Loucy (cell line): ENCODE results near the gene EIF4H.
A peak's percentile ranks its signal among the peaks of the same experiment; 100 is the strongest.

Experiments used
- H2AFZ ChIP-seq: fragments of 200-600 bp; sonication (generic); 2 replicates; pipeline ENCODE4 v1.6.0; 2016; ENCODE audit warnings: antibody characterized with exemption, mild to moderate bottlenecking, low read length, moderate library complexity
- H3F3A ChIP-seq: fragments of 200-600 bp; 2 replicates; pipeline ENCODE4 v1.6.0; 2016; ENCODE audit warnings: antibody characterized with exemption, low read depth, mild to moderate bottlenecking
- H3K27me3 ChIP-seq: fragments of 200-600 bp; sonication (generic); 2 replicates; pipeline ENCODE4 v1.6.1; 2014; ENCODE audit warnings: low read length, mild to moderate bottlenecking; ENCODE audit not compliant: insufficient read depth, poor library complexity, severe bottlenecking
- H3K36me3 ChIP-seq: fragments of 200-600 bp; sonication (generic); 2 replicates; pipeline ENCODE4 v1.6.1; 2016; ENCODE audit warnings: low read length; ENCODE audit not compliant: insufficient read depth
- H3K4me1 ChIP-seq: fragments of 200-600 bp; sonication (generic); 2 replicates; pipeline ENCODE4 v1.5.1; 2014; ENCODE audit warnings: low read length, mild to moderate bottlenecking; ENCODE audit not compliant: insufficient read depth, poor library complexity, severe bottlenecking
- H3K4me2 ChIP-seq: fragments of 200-600 bp; sonication (generic); 2 replicates; pipeline ENCODE4 v1.6.0; 2014; ENCODE audit warnings: antibody characterized with exemption, low read length, low read depth, mild to moderate bottlenecking; ENCODE audit not compliant: poor library complexity, severe bottlenecking
- H3K4me3 ChIP-seq: fragments of 200-600 bp; sonication (generic); 2 replicates; pipeline ENCODE4 v1.5.1; 2014; ENCODE audit warnings: low read length, mild to moderate bottlenecking, mixed read lengths; ENCODE audit not compliant: poor library complexity, severe bottlenecking
- H3K79me2 ChIP-seq: fragments of 200-600 bp; sonication (generic); 2 replicates; pipeline ENCODE4 v1.6.1; 2014; ENCODE audit warnings: low read length; ENCODE audit not compliant: insufficient read depth
- H3K9ac ChIP-seq: fragments of 200-600 bp; sonication (generic); 2 replicates; pipeline ENCODE4 v1.6.0; 2014; ENCODE audit warnings: mild to moderate bottlenecking, low read depth, low read length, moderate library complexity; ENCODE audit not compliant: poor library complexity, severe bottlenecking
- H3K9me2 ChIP-seq: fragments of 200-600 bp; sonication (generic); replicated peaks from 2 replicates; pipeline ENCODE4 v1.6.1; 2016; ENCODE audit warnings: low read depth, low read length, mixed read lengths
- H3K9me3 ChIP-seq: fragments of 200-600 bp; sonication (generic); 2 replicates; pipeline ENCODE4 v1.6.1; 2014; ENCODE audit warnings: mild to moderate bottlenecking, antibody characterized with exemption, low read length, low read depth; ENCODE audit not compliant: insufficient read depth
- H4K20me1 ChIP-seq: fragments of 200-600 bp; sonication (generic); 2 replicates; pipeline ENCODE4 v1.6.0; 2014; ENCODE audit warnings: antibody characterized with exemption, low read length, mild to moderate bottlenecking; ENCODE audit not compliant: insufficient read depth, poor library complexity, severe bottlenecking
- CTCF ChIP-seq: fragments of 200-600 bp; sonication (generic); conservative IDR thresholded peaks from 2 replicates; pipeline ENCODE4 v1.5.1; 2014; ENCODE audit warnings: mild to moderate bottlenecking, antibody characterized with exemption, low read length
- EZH2phosphoT487 ChIP-seq: fragments of 200-600 bp; IDR thresholded peaks from 2 replicates; pipeline ENCODE4 v1.6.1; 2018; ENCODE audit warnings: antibody characterized with exemption, mild to moderate bottlenecking, moderate library complexity, borderline replicate concordance

The EIF4H gene

DNA sequence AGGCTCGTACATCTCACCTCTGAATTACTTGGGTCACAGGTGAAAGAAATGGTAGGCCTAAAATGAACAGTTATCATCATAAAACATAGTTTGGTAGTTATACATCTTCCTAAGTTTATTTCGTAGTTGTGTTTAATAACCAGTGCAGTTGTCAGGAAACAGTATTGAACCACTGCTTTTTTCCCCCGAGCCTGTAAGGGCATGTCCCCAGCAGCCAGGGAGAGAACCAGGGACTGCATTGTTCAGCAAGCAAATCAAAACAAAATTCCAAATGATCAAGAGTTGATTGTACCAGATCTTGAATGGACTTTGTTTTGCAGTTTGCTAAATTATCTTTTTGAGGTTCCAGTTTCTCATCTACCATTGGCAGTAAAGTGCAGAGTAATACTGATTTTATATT lies 2.4 kb downstream of the EIF4H start:
- TF ChIP-seq EZH2phosphoT487 (no peak), CTCF (no peak)
- Histone ChIP-seq H3K9me3 (no peaks in the 10 kb centered on the region), H3K4me1 (peaks cover 47% of the 10 kb centered on the region), H3K27me3 (no peaks in the 10 kb centered on the region), H3K4me3 (peak overlapping the region; percentile 98), H3K36me3 (peaks cover 26% of the 10 kb centered on the region; the same call in 1 of the 2 replicates), H3F3A (no peaks in the 10 kb centered on the region), H2AFZ (no peak overlapping the region), H3K4me2 (peak overlapping the region; percentile 96), H3K9me2 (no peaks in the 10 kb centered on the region), H3K79me2 (peaks cover 89% of the 10 kb centered on the region), H4K20me1 (peaks cover 70% of the 10 kb centered on the region), H3K9ac (peak overlapping the region; percentile 97)

GRCh38 chr7:74178632-74179031 lies 4.5 kb downstream of the EIF4H start:
- H3K9ac ChIP-seq: peak overlapping the region; percentile 97
- H3K4me3 ChIP-seq: peak overlapping the region; percentile 98
- peaks cover 62% of the 10 kb centered on the region for H3K4me1 ChIP-seq
- H3K36me3 ChIP-seq: peaks cover 34% of the 10 kb centered on the region; the same call in 1 of the 2 replicates
- H3K9me2 ChIP-seq: no peaks in the 10 kb centered on the region
- peak overlapping the region; percentile 96 for H3K4me2 ChIP-seq
- no peak for TF ChIP-seq CTCF
- TF ChIP-seq EZH2phosphoT487: no peak
- H4K20me1 ChIP-seq: peaks cover 91% of the 10 kb centered on the region
- no peaks in the 10 kb centered on the region for H3K27me3 ChIP-seq
- H3F3A ChIP-seq: peaks cover 6% of the 10 kb centered on the region; the same call in 1 of the 2 replicates
- H3K9me3 ChIP-seq: no peaks in the 10 kb centered on the region
- H2AFZ ChIP-seq: no peak overlapping the region
- H3K79me2 ChIP-seq: peaks cover 99% of the 10 kb centered on the region

GRCh38 chr7:74179935-74180604 lies 5.9 kb downstream of the EIF4H start:
- peaks cover 45% of the 10 kb centered on the region; the same call in 1 of the 2 replicates for H3K36me3 ChIP-seq
- no peaks in the 10 kb centered on the region for H3K9me2 ChIP-seq
- peaks cover 61% of the 10 kb centered on the region for H3K4me1 ChIP-seq
- peak overlapping the region; percentile 28 for H3K4me3 ChIP-seq
- H3K79me2 ChIP-seq: peaks cover 100% of the 10 kb centered on the region
- no peaks in the 10 kb centered on the region for H3K27me3 ChIP-seq
- no peak overlapping the region for H3K9ac ChIP-seq
- TF ChIP-seq EZH2phosphoT487 (no peak), CTCF (no peak)
- H4K20me1 ChIP-seq: peaks cover 99% of the 10 kb centered on the region
- no peak overlapping the region for H2AFZ ChIP-seq
- no peaks in the 10 kb centered on the region for H3K9me3 ChIP-seq
- H3F3A ChIP-seq: peaks cover 6% of the 10 kb centered on the region; the same call in 1 of the 2 replicates
- peak overlapping the region; percentile 96 for H3K4me2 ChIP-seq
